Body of pancreas (tissue), 4 donors: ENCODE data around the gene FAM83D.

Experiments
- POLR2A ChIP-seq, 3 donors: fragments of 450-650 bp; IDR thresholded peaks; one replicate each; pipeline ENCODE4 v1.6.1; 2016; ENCODE audit warnings: antibody characterized with exemption in 3 of 3, mild to moderate bottlenecking in 2 of 3
- TF ChIP-seq, protein P1 (sequence below), 7 experiments: fragments of 450-650 bp in 4 of 7; fragments of 200-600 bp in 3 of 7; sonication (generic) in 3 of 7; IDR thresholded peaks; one replicate each; pipeline ENCODE4 v1.5.1; 2016 to 2019; ENCODE audit warnings: antibody characterized with exemption in 7 of 7

GRCh38 chr20:38986663-38987062, 60.4 kb downstream of the FAM83D start:
- TF ChIP-seq, protein P1, sequence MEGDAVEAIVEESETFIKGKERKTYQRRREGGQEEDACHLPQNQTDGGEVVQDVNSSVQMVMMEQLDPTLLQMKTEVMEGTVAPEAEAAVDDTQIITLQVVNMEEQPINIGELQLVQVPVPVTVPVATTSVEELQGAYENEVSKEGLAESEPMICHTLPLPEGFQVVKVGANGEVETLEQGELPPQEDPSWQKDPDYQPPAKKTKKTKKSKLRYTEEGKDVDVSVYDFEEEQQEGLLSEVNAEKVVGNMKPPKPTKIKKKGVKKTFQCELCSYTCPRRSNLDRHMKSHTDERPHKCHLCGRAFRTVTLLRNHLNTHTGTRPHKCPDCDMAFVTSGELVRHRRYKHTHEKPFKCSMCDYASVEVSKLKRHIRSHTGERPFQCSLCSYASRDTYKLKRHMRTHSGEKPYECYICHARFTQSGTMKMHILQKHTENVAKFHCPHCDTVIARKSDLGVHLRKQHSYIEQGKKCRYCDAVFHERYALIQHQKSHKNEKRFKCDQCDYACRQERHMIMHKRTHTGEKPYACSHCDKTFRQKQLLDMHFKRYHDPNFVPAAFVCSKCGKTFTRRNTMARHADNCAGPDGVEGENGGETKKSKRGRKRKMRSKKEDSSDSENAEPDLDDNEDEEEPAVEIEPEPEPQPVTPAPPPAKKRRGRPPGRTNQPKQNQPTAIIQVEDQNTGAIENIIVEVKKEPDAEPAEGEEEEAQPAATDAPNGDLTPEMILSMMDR (IDR thresholded peaks at IDR 0.05) = no peak
- TF ChIP-seq POLR2A (IDR thresholded peaks at IDR 0.05) = no peak
